Large intestine (tissue), 3 donors: Measurements from ENCODE around the gene KLHL14. TPM values are rescaled to one million over a fixed set of nuclear protein-coding genes. Genes with fewer than 3 reads are reported as not detected.
"Not testable (repeated sequence)": the region's sequence is repeated elsewhere in the genome, so short reads cannot be mapped to it uniquely, and the experiment has no call there.

Experiments used
- DNase-seq, 2 donors: peaks; one replicate each; pipeline versions ENCODE4 v3.0.0 to v3.0.0-alpha.2; 2013
- H3K27ac ChIP-seq: one replicate; pipeline ENCODE4 v1.5.1; 2013; ENCODE audit warnings: low read length
- H3K27me3 ChIP-seq: 2 replicates; pipeline ENCODE4 v1.6.1; 2013; ENCODE audit warnings: low read length; ENCODE audit not compliant: control insufficient read depth, insufficient read depth
- H3K36me3 ChIP-seq: 2 replicates; pipeline ENCODE4 v1.6.1; 2013; ENCODE audit warnings: low read length; ENCODE audit not compliant: control insufficient read depth, insufficient read depth
- H3K4me1 ChIP-seq: one replicate; pipeline ENCODE4 v1.6.1; 2013; ENCODE audit warnings: low read length; ENCODE audit not compliant: control insufficient read depth, insufficient read depth
- H3K4me3 ChIP-seq: one replicate; pipeline ENCODE4 v1.5.1; 2013; ENCODE audit warnings: low read length
- H3K9me3 ChIP-seq: one replicate; pipeline ENCODE4 v1.6.1; 2013; ENCODE audit warnings: mild to moderate bottlenecking, low read depth, low read length, moderate library complexity; ENCODE audit not compliant: control insufficient read depth
- WGBS: methylation state at CpG from one replicate; pipeline ENCODE4 v1.1.5; 2013; ENCODE audit warnings: low lambda C conversion rate; ENCODE audit not compliant: insufficient coverage; 5-methylcytosine and 5-hydroxymethylcytosine counted together
- polyA plus RNA-seq: library from polyadenylated mRNA; unstranded; fragments of 120-200 nt; gene quantifications from one replicate; pipeline ENCODE4 v1.2.1, GENCODE V29; 2013

The KLHL14 gene
- polyA plus RNA-seq, 1 donor, result 0.39 TPM

DNA sequence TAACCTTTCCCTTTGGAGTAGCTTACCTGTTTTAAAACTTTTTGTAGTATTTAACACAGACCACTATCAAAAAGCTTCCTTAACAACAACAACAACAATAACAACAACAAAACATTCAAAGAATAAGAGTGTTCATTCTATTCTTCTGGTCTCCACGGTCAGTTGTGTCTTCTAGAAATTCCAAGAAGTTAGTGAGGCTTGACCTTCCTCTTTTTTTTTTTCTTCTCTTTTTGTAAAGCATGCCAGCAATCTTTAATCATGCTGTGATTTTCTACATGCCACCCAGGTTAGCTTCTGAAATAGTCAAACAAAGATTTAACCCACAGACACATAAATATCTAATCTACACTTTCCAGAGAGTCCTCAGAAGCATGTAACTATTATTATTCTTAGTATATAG is 28.4 kb upstream of the KLHL14 start:
- no peak for DNase-seq
- H3K27me3 ChIP-seq, result no peaks in the 10 kb centered on the region
- H3K4me1 ChIP-seq, result no peaks in the 10 kb centered on the region
- 83% methylated on average over 1 of the region's 1 CpG for WGBS
- no peak overlapping the region for H3K4me3 ChIP-seq
- H3K9me3 ChIP-seq, result no peaks in the 10 kb centered on the region
- H3K27ac ChIP-seq, result no peak overlapping the region
- no peaks in the 10 kb centered on the region for H3K36me3 ChIP-seq

DNA sequence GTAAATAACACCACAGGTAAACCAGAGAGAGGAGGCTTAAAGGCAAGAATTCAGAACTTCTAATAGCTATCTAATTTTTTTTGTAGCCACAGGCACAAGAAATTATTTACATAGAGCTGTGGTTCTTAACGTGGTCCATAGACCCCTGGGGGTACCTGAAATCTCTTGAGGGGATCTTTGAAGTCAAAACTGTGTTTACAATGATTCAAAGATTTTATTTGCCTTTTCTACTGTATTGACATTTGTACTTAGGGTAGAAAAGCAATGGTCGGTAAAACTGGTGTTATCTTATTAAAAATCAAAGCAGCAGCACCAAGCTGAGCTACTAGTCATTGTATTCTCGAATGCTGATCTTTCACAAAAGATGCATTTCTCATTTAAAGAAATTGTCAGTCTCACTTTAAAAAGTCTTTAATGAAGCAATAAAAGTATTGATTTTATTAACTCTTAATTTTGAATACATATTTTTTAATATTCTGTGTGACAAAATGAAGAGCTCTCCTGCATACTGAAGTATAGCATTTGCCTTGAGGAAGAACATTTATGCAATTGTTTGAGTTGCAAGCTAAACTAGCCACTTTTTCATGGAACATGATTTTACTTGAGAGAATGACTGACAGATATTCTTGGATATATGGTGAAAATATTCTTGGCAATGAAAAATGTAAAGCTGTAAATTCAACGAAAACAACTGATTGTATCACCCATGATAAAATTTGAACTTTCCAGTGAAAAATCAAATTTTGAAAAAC is 25.6 kb upstream of the KLHL14 start:
- H3K4me3 ChIP-seq, result no peak overlapping the region
- H3K36me3 ChIP-seq, result no peaks in the 10 kb centered on the region
- peaks cover 7% of the 10 kb centered on the region for H3K9me3 ChIP-seq
- no peak overlapping the region for H3K27ac ChIP-seq
- 70% methylated on average over 3 of the region's 4 CpGs for WGBS
- DNase-seq, result no peak
- H3K4me1 ChIP-seq, result no peaks in the 10 kb centered on the region
- H3K27me3 ChIP-seq, result no peaks in the 10 kb centered on the region

DNA sequence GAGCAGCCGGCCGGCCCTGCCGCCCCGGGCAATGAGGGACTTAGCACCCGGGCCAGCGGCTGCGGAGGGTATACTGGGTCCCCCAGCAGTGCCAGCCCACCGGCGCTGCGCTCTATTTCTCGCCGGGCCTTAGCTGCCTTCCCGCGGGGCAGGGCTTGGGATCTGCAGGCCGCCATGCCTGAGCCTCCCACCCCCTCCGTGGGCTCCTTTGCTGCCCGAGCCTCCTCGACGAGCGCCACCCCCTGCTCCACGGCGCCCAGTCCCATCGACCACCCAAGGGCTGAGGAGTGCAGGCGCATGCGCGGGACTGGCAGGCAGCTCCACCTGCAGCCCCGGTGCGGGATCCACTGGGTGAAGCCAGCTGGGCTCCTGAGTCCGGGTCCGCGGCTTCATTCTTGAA is 21.8 kb upstream of the KLHL14 start:
- not testable (repeated sequence) for H3K9me3 ChIP-seq, H3K36me3 ChIP-seq, H3K4me3 ChIP-seq, H3K27ac ChIP-seq, DNase-seq, H3K4me1 ChIP-seq, H3K27me3 ChIP-seq
- WGBS, result no CpG with 5 or more reads among the region's 31 CpGs

DNA sequence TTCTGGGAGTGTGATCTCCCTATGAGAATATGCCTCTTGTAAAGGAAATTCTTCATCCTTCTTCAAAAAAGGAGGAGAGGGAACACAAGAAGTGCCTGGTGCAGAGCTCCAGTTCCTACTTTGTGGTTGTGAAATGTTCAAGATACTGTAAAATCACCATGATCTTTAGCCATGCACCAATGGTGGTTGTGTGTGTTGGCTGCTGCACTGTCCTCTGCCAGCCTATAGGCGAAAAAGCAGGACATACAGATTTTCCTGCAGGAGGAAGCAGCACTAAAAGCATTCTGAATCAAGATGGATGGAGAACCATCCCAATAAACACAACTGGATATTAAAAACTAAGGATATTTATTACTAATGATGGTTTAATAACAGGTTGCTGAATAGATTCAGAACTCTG is 6.2 kb upstream of the KLHL14 start:
- no peak for DNase-seq
- Histone ChIP-seq H3K36me3 (no peaks in the 10 kb centered on the region), H3K9me3 (no peaks in the 10 kb centered on the region), H3K27me3 (peaks cover 3% of the 10 kb centered on the region), H3K4me1 (no peaks in the 10 kb centered on the region), H3K27ac (no peak overlapping the region), H3K4me3 (no peak overlapping the region)
- whole genome bisulfite sequencing, result no CpG with 5 or more reads among the region's 1 CpG

DNA sequence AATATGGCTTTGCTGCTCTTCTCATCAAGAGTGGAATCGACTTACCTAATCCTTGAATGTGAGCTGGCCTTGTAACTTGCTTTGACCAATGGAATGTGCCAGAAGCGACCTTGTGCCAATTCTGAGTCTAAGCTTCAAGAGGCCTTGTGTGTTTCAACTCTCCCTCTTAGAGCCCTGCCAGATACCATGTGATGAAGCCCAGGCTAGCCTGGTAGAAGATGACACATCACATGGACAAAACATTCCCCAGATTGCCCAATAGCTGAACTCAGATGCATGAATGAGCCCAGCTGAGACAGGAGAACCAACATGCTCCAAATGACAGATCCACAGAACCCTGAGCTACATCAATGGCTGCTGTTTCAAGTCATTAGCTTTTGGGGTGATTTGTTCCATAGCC is 4.2 kb upstream of the KLHL14 start:
- no peak for DNase-seq
- no CpG with 5 or more reads among the region's 2 CpGs for WGBS
- Histone ChIP-seq H3K4me3 (no peak overlapping the region), H3K4me1 (no peaks in the 10 kb centered on the region), H3K27ac (no peak overlapping the region), H3K27me3 (peaks cover 17% of the 10 kb centered on the region), H3K9me3 (no peaks in the 10 kb centered on the region), H3K36me3 (no peaks in the 10 kb centered on the region)

DNA sequence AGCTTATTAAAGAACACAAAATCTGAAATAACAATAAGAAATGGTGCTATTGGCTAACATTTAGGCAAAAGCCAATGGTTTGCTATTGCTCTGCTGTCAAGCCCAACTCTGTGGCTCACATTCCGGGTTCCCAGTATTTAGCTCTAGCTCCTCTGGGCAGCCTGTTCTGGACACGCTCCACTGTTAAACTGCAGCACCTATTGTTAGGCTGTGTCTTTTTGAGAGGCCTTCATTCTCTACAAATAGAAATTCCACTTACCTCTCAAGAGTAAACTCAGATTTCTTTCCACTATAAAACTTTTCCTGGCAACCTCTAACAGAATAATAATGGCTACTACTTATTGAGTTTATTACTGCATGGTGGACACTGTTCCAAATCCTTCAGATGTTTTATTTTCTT is 3.7 kb upstream of the KLHL14 start:
- no peaks in the 10 kb centered on the region for H3K4me1 ChIP-seq
- peaks cover 20% of the 10 kb centered on the region for H3K27me3 ChIP-seq
- H3K4me3 ChIP-seq, result no peak overlapping the region
- no peak overlapping the region for H3K27ac ChIP-seq
- H3K36me3 ChIP-seq, result no peaks in the 10 kb centered on the region
- no peaks in the 10 kb centered on the region for H3K9me3 ChIP-seq
- no CpG with 5 or more reads among the region's 2 CpGs for WGBS
- no peak for DNase-seq

DNA sequence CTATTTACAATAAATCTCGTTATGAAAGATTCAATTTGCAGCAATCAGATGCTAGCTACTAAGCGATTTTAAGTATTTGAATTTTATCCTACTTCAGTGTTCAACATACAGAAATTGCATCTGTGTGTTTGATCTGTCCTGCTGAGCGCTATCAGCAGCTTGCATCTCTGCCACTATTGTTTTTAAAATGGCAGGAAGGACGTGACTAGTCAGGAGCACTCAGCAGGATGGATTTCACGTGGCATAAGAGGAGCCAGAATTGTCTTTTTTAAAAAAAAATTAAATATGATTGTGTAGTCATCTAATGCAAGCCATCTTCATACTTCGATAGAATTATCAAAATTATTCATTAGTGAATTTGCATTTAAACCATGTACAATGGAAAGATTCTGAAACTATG is 2.8 kb upstream of the KLHL14 start:
- Histone ChIP-seq H3K4me1 (peaks cover 5% of the 10 kb centered on the region), H3K9me3 (peaks cover 3% of the 10 kb centered on the region), H3K27ac (no peak overlapping the region), H3K27me3 (peaks cover 30% of the 10 kb centered on the region), H3K4me3 (no peak overlapping the region), H3K36me3 (no peaks in the 10 kb centered on the region)
- DNase-seq, result no peak
- 100% methylated on average over 1 of the region's 6 CpGs for WGBS

DNA sequence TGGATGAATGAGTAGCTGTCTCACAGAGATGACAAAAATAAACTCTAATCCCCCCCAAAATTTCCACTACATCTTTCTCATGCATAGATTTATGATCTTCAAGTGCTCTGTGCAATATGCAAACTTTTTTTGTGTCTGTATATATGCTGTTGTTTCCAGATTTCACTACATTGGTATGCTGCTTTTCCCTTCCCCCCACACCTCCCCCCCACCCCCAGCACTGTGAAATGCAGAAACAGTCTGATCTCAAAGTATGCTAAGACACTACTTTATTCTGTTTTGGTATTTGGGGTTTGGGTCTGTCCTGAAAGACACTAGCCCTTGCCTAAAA is 524 bp upstream of the KLHL14 start:
- H3K4me1 ChIP-seq, result peaks cover 11% of the 10 kb centered on the region
- DNase-seq, result no peak
- no peak overlapping the region for H3K27ac ChIP-seq
- no peak overlapping the region for H3K4me3 ChIP-seq
- H3K27me3 ChIP-seq, result peaks cover 49% of the 10 kb centered on the region
- peaks cover 4% of the 10 kb centered on the region for H3K9me3 ChIP-seq
- H3K36me3 ChIP-seq, result no peaks in the 10 kb centered on the region

DNA sequence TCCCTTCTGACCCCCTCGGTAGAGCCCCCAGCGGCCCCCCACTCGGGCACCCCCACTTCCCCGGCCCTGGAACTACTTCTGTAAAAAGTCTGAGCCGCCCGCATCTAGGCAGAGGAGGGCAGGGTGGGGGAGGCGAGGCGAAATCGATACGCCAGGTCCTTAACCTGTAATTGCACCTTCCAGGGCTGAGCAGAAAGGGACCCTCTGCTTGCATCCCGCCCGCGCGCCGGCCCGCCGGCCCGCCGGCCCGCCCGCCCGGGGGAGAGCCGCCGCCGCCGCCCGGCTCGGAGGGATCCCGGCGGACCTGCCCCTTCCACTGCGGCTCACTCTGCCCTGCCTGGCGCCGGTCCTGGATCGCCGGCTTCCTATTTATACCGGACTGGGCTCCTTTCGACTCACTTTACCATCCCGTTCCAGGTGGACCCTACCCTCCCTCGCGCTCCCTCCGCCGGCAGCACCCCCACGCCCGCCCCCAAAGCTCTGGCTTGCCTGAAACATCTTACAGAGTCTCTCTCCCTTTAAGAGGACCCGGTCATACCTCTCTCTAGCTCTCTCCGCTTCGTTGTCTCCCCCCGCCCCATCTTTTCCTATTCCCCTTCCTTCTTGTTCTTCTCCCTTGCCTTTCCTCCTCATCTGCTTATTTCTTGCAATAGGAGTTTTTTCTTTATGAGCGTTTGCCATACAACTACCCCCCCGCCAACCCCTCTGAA is 797 bp downstream of the KLHL14 start:
- Histone ChIP-seq H3K27ac (no peak overlapping the region), H3K4me3 (no peak overlapping the region), H3K27me3 (peaks cover 54% of the 10 kb centered on the region), H3K4me1 (peaks cover 11% of the 10 kb centered on the region), H3K9me3 (peaks cover 4% of the 10 kb centered on the region), H3K36me3 (no peaks in the 10 kb centered on the region)
- 11% methylated on average over 7 of the region's 50 CpGs for WGBS
- peak in 1 of 2 donors; percentile 40 for DNase-seq

DNA sequence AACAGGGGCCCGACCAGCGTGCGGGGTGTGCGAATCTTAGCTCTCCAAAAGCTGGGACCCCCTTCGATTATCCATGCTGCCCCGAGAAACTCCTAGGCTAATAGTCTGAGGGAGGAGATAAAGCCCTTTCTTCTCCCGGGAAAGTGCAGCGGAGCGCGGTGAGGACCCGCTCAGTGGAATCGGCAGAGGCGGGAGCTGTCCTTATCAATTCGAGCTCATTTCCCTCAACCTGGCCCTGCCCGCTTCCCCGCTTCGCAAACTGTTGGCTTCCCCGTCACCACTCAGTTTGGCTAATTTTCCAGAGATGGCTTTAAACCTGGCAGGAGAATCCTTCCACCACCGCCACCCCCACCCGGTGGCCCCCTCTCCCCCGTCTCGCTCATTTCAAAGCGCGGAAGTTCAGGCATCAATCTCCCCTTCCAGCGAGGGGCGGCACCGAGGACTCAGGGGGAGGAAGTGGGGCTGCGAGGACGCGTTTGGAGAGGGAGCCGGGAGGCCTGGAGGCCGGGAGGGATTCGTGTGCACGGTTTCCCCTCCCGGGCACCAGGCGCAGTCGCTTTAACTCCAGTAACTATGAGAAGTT is 1.6 kb downstream of the KLHL14 start:
- DNase-seq, result peak in 1 of 2 donors; percentile 39
- WGBS, result no CpG with 5 or more reads among the region's 37 CpGs
- H3K9me3 ChIP-seq, result peaks cover 4% of the 10 kb centered on the region
- H3K4me1 ChIP-seq, result peaks cover 11% of the 10 kb centered on the region
- H3K27ac ChIP-seq, result no peak overlapping the region
- peak overlapping the region; percentile 10 for H3K4me3 ChIP-seq
- H3K36me3 ChIP-seq, result no peaks in the 10 kb centered on the region
- peaks cover 54% of the 10 kb centered on the region for H3K27me3 ChIP-seq
